Thoracic aorta (tissue), 2 donors: ENCODE results near the gene PSTPIP2. TPM values are rescaled to one million over a fixed set of nuclear protein-coding genes. Genes with fewer than 3 reads are reported as not detected.

ENCODE experiments used
- ATAC-seq: fragments of 150-250 bp; one replicate; pipeline ENCODE4 v1.8.0; 2017; ENCODE audit warnings: low read depth; ENCODE audit not compliant: insufficient number of reproducible peaks, low FRiP score
- DNase-seq: peaks from one replicate; pipeline ENCODE4 v3.0.0-alpha.2; 2020; ENCODE audit warnings: low spot score
- H3K27ac ChIP-seq, 2 donors: fragments of 200-600 bp; sonication (generic); 1 replicate in 1 of 2; 2 replicates in 1 of 2; pipeline ENCODE4 v1.5.1; 2016; ENCODE audit warnings: mild to moderate bottlenecking in 2 of 2, moderate library complexity in 2 of 2
- H3K27me3 ChIP-seq: fragments of 200-600 bp; sonication (generic); replicated peaks from 2 replicates; pipeline ENCODE4 v1.6.0; 2016; ENCODE audit warnings: mild to moderate bottlenecking; ENCODE audit not compliant: insufficient read depth
- H3K36me3 ChIP-seq: fragments of 200-600 bp; sonication (generic); one replicate; pipeline ENCODE4 v1.5.1; 2016
- H3K4me1 ChIP-seq, 2 donors: fragments of 200-600 bp; sonication (generic); 1 replicate in 1 of 2; 2 replicates in 1 of 2; pipeline versions ENCODE4 v1.5.1 to v1.6.0; 2016; ENCODE audit warnings: low read depth in 2 of 2, mild to moderate bottlenecking in 1 of 2; ENCODE audit not compliant: control insufficient read depth in 1 of 2
- H3K4me3 ChIP-seq: fragments of 200-600 bp; sonication (generic); 2 replicates; pipeline ENCODE4 v1.5.1; 2016; ENCODE audit warnings: mild to moderate bottlenecking
- H3K9me3 ChIP-seq: fragments of 200-600 bp; sonication (generic); 2 replicates; pipeline ENCODE4 v1.5.1; 2016
- total RNA-seq, 2 donors: library from RNA; depleted of rRNA; stranded (reverse); fragments of >200 nt; gene quantifications; one replicate each; pipeline versions ENCODE4 v1.1.0 to v1.2.3, GENCODE V29; 2016
- TF ChIP-seq, protein P1 (sequence below): fragments of 200-600 bp; sonication (generic); IDR thresholded peaks from one replicate; pipeline ENCODE4 v1.5.1; 2019; ENCODE audit warnings: antibody characterized with exemption

Gene PSTPIP2
- total RNA-seq, 2 donors from 2014 or later = 11.9 to 21.5 TPM

DNA sequence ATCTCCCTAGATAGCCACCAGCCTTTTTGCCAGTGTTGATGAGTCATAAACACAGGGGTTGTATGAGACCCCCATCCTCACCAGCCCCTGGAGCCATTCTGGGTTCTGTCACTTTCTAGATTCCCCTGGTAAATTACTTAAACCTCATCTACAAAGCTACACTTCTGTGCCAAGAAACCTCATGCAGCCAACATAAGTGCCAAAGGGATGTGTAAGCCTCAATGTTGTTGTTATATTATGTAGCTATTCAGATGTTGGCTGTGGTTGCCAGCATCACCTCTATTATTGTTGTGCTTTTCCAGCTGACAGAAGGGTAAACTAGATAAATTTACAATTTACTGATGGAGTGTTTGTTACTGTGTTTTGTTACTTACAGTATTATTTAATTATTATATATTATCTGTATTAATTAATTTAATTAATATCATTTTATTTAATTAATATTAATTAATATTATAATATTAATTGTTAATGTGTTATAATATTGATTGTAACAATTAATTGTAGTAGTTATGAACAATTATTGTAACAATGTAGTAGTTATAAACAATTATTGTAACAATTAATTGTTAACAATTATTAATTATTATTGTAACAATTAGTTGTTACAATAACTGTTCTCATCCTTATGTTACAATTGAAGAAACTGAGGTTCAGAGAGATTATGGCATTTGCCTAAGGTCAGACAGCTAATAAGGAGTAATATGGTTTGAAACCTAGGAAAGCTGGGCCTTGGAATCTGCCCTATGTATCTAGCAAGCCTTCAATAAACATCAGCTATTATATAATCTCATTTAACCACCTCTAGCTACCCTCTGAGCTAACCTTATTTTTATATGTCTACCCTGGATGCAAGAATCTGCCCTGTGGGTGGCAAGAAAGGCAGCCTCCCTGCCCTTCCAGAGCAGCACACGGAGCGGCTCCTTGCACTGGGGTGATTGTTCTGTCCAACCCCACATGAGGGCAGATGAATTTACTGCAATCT, 36.1 kb downstream of the PSTPIP2 start:
- Histone ChIP-seq H3K4me3 (no peak overlapping the region), H3K4me1 (no peaks in the 10 kb centered on the region), H3K27me3 (no peaks in the 10 kb centered on the region), H3K27ac (no peak overlapping the region), H3K36me3 (no peaks in the 10 kb centered on the region), H3K9me3 (no peaks in the 10 kb centered on the region)
- ATAC-seq (no peak), DNase-seq (no peak)
- TF ChIP-seq, protein P1, sequence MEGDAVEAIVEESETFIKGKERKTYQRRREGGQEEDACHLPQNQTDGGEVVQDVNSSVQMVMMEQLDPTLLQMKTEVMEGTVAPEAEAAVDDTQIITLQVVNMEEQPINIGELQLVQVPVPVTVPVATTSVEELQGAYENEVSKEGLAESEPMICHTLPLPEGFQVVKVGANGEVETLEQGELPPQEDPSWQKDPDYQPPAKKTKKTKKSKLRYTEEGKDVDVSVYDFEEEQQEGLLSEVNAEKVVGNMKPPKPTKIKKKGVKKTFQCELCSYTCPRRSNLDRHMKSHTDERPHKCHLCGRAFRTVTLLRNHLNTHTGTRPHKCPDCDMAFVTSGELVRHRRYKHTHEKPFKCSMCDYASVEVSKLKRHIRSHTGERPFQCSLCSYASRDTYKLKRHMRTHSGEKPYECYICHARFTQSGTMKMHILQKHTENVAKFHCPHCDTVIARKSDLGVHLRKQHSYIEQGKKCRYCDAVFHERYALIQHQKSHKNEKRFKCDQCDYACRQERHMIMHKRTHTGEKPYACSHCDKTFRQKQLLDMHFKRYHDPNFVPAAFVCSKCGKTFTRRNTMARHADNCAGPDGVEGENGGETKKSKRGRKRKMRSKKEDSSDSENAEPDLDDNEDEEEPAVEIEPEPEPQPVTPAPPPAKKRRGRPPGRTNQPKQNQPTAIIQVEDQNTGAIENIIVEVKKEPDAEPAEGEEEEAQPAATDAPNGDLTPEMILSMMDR = no peak

DNA sequence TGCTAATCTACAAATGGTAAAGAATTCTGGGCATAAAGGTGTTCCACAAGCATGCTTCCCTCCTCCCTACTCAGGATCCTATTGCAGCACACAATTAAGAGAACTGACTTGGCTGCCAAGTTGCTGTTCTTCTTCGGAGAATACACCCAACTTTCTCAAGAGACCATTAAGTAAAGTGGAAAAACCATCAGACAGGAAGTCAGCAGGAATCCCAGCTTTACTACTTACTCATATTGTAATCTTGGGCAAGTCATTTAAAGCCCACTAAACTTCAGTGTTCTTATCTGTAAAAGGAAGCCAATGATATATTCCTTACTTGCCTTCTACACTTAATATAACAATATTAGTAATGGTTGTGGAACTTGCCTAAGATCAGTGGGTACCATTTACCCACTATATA, 37.8 kb downstream of the PSTPIP2 start:
- H3K4me3 ChIP-seq = no peak overlapping the region
- no peak for ATAC-seq
- H3K27ac ChIP-seq = no peak overlapping the region
- H3K27me3 ChIP-seq = no peaks in the 10 kb centered on the region
- no peaks in the 10 kb centered on the region for H3K36me3 ChIP-seq
- no peaks in the 10 kb centered on the region for H3K4me1 ChIP-seq
- DNase-seq = no peak
- no peaks in the 10 kb centered on the region for H3K9me3 ChIP-seq
- TF ChIP-seq, protein P1 = no peak

DNA sequence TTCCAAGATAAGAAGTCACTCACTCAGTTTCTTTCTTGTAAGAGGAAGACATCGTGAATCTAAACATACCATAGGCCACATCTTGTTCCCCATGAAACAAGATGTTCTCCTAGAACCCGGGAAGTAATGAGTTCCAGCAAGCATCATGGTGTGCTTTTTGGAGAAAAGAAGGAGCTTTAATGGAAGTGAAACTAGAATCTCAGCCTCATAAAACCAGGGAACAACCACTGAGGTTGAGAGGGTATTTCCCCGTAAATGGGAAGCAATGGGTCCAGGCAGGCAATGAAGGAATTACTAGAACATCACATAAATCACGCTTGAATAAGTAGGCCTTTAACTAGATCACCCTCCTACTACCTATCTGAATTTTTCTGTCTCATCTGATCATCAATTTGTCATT, 40.3 kb downstream of the PSTPIP2 start:
- DNase-seq (no peak), ATAC-seq (no peak)
- TF ChIP-seq, protein P1 = no peak
- Histone ChIP-seq H3K4me3 (no peak overlapping the region), H3K27me3 (no peaks in the 10 kb centered on the region), H3K4me1 (peaks cover 0 to 4% of the 10 kb centered on the region in 2 donors), H3K27ac (no peak overlapping the region), H3K9me3 (no peaks in the 10 kb centered on the region), H3K36me3 (no peaks in the 10 kb centered on the region)

DNA sequence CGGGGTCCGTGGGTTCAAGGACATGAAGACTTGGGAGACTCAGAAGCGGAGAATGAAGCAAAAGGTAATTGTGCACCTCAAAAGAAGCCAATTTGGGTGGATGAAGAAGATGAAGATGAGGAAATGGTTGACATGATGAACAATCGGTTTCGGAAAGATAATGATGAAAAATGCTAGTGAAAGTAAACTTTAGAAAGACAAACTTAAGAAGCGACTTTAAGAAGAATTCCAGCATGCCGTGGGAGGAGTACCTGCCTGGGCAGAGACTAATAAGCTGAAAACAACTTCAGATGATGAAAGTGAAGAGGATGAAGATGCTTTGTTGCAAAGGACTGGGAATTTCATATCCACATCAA, 43.5 kb downstream of the PSTPIP2 start:
- H3K36me3 ChIP-seq = no peaks in the 10 kb centered on the region
- H3K27ac ChIP-seq = peak overlapping the region; percentile 52 to 61
- peaks cover 0 to 4% of the 10 kb centered on the region in 2 donors for H3K4me1 ChIP-seq
- peak overlapping the region; percentile 78 for H3K4me3 ChIP-seq
- TF ChIP-seq, protein P1 = no peak
- DNase-seq (no peak), ATAC-seq (no peak)
- H3K9me3 ChIP-seq = no peaks in the 10 kb centered on the region
- H3K27me3 ChIP-seq = no peaks in the 10 kb centered on the region

DNA sequence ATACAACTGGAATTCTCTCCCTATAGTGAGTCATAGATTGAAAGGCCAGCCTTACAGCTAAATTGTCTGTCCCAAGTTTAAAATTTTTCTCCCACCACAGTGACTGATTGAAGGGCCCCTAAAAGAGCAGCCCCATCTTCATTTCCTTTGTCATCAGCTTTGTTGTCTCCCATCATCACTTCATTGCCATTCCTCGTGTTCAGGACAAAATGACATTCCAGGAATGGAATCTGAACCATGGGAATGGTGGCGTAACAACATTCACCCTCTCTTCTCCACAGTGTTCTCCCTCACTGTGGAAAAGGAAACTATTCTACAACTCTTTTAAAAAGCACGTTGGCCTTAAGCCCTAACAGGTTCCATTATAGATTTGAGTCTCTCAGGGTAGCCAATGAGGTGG, 52.1 kb downstream of the PSTPIP2 start:
- H3K9me3 ChIP-seq = no peaks in the 10 kb centered on the region
- H3K27me3 ChIP-seq = no peaks in the 10 kb centered on the region
- ATAC-seq (no peak), DNase-seq (no peak)
- H3K36me3 ChIP-seq = no peaks in the 10 kb centered on the region
- no peaks in the 10 kb centered on the region for H3K4me1 ChIP-seq
- TF ChIP-seq, protein P1 = no peak
- H3K4me3 ChIP-seq = no peak overlapping the region
- no peak overlapping the region for H3K27ac ChIP-seq
